Posterior cingulate gyrus (tissue), 11 donors: ENCODE results near the gene LINC00237.

ENCODE experiments used
- DNase-seq, 10 donors: peaks; one replicate each; pipeline versions ENCODE4 v3.0.0 to v3.0.0-alpha.2; 2020 to 2021; ENCODE audit warnings: mixed read lengths in 3 of 10
- intact Hi-C: fragments of 100-400 bp; cut with DNase I; formaldehyde crosslinking; loops from one replicate; pipeline ENCODE4 v1.15.1; 2023

The LINC00237 gene

GRCh38 chr20:21101453-21101931 lies 4.7 kb downstream of the LINC00237 start:
- intact Hi-C loops: loop anchor here (5.0 kb wide), 1 partner anchor 416 kb away; no protein-coding TSS in a partner anchor
- peak in 4 of 10 donors; percentile 37 to 85 (median 72) for DNase-seq

DNA sequence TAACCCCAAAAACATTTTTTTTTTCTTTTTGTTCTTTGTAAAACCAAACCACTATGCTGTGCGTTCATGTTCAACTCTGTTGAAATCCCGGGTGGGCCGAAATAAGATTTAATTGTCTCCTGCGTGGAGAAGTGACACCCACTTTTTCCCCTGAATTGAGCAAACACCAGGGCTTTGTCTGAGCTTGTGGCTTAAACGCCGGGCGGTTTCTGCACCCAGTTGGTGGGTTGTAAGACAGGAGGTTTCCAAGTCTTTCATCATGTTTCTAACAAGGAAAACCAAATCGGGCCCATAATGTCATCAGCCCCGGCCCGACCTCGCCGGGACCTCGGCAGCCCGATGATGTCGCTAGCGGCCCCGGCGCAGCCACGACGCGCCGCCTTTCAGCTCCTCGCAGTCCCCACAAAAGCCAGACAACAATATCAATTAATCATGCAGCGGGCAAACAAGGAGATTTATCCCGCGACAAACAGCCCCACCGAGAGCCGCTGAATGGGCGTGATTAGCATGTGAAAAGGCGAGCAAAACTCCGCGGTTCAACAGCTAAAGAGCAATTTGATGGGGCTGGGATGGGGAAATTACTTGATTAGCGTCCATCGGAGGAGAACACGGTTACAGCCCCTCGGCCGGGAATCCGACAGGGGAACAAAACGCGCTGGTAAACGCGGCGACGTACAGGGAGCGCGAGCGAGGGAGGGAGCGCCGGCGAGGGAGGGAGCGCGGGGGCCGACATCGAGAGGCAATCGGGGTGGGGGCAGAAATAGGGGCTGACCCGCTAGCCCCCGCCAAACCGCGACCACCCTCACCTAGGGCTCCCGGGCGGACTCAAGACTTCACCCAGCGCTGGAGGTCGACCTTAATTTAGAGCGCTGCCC lies 5.3 kb downstream of the LINC00237 start:
- peak in 4 of 10 donors; percentile 49 to 81 (median 74) for DNase-seq

DNA sequence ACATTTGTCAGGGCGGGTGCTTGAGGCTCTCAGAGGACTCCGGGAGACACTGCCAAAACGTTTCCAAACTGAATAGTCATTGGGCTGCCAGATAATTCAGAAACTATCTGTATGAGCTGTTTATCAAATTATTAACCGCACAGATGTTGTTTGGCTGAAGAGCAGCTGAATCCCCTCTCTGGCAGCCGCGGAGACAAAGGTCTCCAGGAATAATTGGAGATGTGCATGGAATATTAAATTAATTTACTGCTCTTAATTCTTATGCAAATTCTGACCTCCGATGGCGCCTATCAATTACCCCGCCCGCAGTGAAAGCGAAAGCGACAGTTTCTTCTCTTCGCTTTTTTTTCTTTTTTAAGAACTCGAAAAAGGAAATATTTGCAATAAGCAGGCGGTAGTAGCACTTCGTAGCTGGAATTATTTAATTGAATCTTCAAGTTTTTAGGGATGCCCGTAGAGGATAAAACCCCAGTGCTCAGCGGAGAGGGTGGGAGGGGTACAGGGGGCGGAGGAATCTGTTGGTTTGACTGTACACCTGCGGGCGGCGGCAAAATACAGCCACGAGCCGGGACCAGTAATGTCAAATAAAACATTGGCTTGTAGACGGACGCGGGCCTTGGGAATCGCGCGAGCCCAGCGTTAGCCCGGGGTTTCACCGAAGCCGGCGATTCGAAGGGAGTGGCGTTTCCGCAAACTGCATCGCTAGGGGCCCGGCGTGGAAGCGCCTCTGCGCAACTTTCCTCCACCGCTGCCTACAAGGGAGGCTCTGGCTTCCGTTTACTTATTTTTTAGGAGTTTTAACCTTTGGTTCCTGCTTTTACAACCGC lies 6.2 kb downstream of the LINC00237 start:
- intact Hi-C loops: loop anchor here (1.0 to 5.0 kb wide), 2 partner anchors 26 to 417 kb away; partner anchors contain the start of gene KIZ
- peak in 6 of 10 donors; percentile 20 to 90 (median 67) for DNase-seq

More for the DNA sequence above, 5.3 kb downstream of the LINC00237 start:
- intact Hi-C loops: loop anchor here (1.0 to 5.0 kb wide), 2 partner anchors 25 to 416 kb away; partner anchors contain the start of gene KIZ

DNA sequence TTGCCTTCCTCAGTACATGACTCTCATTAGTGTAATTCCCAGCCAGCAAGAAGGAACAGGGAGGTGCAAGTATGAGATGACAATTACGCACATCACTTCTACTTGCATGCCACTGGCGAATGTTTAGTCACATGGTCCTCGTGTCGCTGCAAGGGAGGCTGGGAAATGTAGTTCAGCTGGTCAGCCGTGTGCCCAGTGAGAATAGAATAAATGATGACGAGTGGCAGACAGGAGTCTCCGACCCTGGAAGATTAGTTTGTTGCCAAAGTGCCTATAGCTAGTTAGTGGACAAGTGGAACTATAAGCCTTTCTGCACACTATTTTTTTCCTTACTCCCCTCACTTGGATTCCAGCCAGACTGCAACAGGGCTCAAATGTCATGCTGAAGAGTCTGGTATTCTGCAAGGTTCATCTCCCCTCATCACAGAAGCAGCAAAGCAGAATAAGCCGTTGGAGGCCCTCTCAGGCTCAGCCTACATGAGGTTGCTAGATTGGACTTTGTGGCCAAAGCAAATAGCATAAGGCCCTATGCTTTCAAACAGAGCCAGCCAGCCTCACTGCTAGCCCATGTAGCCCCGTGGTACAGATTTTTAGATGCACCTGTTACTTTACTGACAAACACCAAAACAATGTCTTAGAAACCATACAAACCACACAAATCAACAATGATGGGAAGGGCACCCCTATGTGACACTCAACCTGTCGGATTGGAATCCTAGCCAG lies 9.7 kb downstream of the LINC00237 start:
- DNase-seq: peak in 6 of 10 donors; percentile 20 to 88 (median 56)
- intact Hi-C loops: no loop called here

DNA sequence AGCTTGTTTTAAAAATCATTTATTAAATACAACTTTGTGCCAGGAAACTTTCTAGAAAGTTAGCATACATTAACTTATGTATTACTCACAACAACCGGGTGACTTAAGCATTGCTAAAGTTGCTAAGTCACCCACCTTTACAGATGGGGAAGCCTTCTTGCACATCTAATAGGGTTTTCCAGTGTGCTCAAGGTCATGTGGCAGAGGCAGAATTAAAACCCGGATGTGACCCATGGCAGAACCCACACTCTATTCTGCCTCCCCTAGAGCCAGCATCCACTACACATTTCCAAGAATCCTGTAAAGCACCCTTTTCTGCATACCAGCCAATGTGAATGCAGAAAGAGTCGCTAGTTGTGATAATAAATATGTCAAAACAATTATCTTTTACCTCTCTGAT lies 13.4 kb downstream of the LINC00237 start:
- intact Hi-C loops: no loop called here

GRCh38 chr20:21090721-21091120 lies 15.4 kb downstream of the LINC00237 start:
- intact Hi-C loops: no loop called here
- no peak for DNase-seq

More for the DNA sequence above, 13.4 kb downstream of the LINC00237 start:
- no peak for DNase-seq

DNA sequence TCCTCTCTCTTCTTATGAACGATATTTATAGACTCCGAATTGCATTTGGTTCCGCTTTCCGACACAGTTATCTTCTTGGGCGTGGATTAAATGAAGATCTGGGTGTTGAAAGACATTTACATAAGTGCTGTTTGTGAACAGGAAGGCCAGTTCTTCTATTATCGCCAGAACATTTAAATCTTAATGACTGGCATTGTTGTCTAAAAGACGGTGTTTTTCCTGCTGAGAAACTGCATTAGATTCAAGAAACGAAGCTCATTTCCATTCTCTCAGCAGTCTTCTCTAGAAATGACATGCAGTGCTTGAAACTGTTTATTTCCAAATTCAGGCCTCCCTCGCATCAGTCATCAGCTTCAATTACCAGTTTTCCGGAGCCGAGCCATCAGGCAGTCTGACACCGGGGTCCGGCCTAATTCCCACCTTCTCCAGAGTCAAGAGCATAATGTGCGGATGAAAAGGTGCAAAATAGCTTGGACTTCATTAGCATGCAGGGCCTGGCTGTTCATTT lies 16.0 kb downstream of the LINC00237 start:
- intact Hi-C loops: no loop called here
- peak in 1 of 10 donors; percentile 59 for DNase-seq

DNA sequence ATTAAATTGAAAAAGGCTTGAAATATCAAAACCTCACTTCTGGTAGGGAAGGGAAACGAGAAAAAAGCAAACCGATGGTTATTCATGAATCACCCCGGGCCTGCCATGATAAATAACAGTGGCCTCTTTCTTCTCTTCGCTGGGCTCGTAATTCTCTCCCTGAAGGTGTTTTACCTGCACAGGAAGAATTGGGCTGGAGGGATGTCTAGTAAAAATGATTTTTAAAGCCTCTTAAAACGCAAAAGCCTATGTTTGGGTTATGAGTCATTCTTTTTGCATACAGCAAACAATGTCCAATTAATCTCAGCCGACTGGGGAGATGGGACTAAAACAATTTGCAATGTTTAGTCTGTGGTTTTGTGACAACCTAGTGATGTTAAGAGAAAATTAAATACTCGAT lies 16.8 kb downstream of the LINC00237 start:
- intact Hi-C loops: no loop called here
- no peak for DNase-seq

- intact Hi-C loops: no loop called here
- DNase-seq: no peak
Observed at GRCh38 chr20:21087862-21088540, 18.2 kb downstream of the LINC00237 start.

GRCh38 chr20:21083825-21084325 lies 22.3 kb downstream of the LINC00237 start:
- intact Hi-C loops: no loop called here
- no peak for DNase-seq

- DNase-seq: no peak
- intact Hi-C loops: no loop called here
Observed at GRCh38 chr20:21082584-21082983, 23.6 kb downstream of the LINC00237 start.

DNA sequence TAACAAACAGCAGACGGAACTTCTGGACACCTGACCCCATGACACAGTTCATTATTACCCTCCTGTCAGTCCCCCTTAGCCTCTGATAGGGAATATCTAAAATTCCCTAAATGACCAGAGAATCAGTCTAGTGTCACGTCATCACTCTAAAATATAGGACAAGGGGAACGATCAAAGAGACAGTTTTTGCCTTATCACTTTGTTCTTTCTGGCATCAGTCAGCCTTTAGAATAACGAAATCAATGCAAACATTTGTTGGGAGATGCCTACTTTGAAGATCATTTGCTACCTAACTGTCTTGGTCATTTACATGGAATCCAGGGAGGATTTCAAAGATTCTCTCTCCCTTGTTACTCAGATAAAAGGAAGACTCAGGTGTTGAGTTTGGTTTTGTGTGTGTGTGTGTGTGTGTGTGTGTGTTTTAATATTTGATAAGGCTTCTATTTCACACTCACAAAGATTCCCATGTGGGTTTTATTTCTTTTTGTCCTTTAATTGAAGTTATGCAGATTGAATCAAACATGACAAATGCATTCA lies 28.3 kb downstream of the LINC00237 start:
- intact Hi-C loops: no loop called here
- DNase-seq: no peak

- no peak for DNase-seq
- intact Hi-C loops: no loop called here
Observed at GRCh38 chr20:21076073-21076472, 30.1 kb downstream of the LINC00237 start.

DNA sequence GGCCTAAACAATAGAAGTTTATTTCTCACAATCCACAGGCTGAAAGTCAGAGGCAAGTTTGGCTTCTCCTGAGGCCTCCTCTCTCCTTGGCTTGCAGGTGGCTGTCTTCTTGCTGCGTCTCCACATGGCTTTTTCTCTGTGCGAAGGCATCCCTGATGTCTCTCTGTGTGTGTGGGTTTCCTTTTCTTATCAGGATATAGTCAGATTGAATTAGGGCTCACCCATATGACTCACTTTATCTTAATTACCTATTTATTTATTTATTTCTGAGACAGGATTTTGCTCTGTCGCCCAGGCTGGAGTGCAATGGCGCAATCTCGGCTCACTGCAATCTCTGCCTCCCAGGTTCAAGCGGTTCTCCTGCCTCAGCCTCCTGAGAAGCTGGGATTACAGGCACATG lies 30.7 kb downstream of the LINC00237 start:
- intact Hi-C loops: no loop called here
- DNase-seq: no peak

- intact Hi-C loops: no loop called here
- no peak for DNase-seq
Observed at GRCh38 chr20:21074605-21075336, 31.4 kb downstream of the LINC00237 start.

GRCh38 chr20:21067255-21067654 lies 38.9 kb downstream of the LINC00237 start:
- intact Hi-C loops: no loop called here
- DNase-seq: no peak

- intact Hi-C loops: no loop called here
- no peak for DNase-seq
Observed at GRCh38 chr20:21064924-21065323, 41.2 kb downstream of the LINC00237 start.

GRCh38 chr20:21063276-21063675 lies 42.9 kb downstream of the LINC00237 start:
- intact Hi-C loops: no loop called here
- DNase-seq: no peak
